ENCODE results near the gene IFT80.

DNA sequence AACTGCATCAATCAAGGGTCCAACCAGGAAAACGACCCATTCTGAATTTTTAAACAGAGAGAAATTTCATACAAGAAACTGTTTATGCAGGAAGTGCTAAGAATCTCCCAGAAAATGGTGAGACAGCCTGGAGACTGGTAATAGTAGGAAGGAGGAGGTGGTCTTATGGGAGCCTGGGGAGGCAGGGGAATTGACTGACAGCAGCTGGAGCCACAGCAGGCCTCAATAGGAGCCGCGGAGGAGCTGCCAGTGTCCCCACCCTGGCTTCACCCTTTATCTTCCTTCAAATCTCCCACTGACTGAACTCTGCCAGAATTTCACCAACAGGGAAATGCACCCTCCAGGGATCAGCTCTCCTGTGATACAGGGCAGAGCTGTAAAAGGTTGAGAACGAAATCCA, 181.3 kb downstream of the IFT80 start:
- TF ChIP-seq CTCF (IDR thresholded peaks at IDR 0.05) (no peak), POLR2A (IDR thresholded peaks at IDR 0.05) (no peak)
